Fibroblast of skin of left biceps (primary cell): Measurements from ENCODE around the gene ZNF385C.

Source experiments
- DNase-seq, 2 experiments: peaks; one replicate each; pipeline ENCODE4 v3.0.0-alpha.2; 2013; ENCODE audit warnings: low read depth in 2 of 2

ZNF385C gene

GRCh38 chr17:41988418-41988817 lies 109.9 kb downstream of the ZNF385C start:
- DNase-seq = no peak

- DNase-seq = no peak
These were observed 110.6 kb downstream of the ZNF385C start for GRCh38 chr17:41987642-41988041.

GRCh38 chr17:41986634-41987033 lies 111.6 kb downstream of the ZNF385C start:
- no peak for DNase-seq

- no peak for DNase-seq
These were observed 112.4 kb downstream of the ZNF385C start for GRCh38 chr17:41985919-41986318.

- no peak for DNase-seq
These were observed 113.8 kb downstream of the ZNF385C start for GRCh38 chr17:41984454-41984853.

GRCh38 chr17:41982026-41982760 lies 116.1 kb downstream of the ZNF385C start:
- no peak for DNase-seq

GRCh38 chr17:41977991-41978390 lies 120.3 kb downstream of the ZNF385C start:
- no peak for DNase-seq

GRCh38 chr17:41976142-41976768 lies 122.0 kb downstream of the ZNF385C start:
- no peak for DNase-seq
